HL-60 (cell line): ENCODE measurements around the gene SHISA2.

Experiments used
- CTCF ChIP-seq: IDR thresholded peaks from one replicate; pipeline ENCODE4 v1.5.1; 2011; ENCODE audit warnings: low read length, control low read depth, inconsistent platforms; ENCODE audit not compliant: insufficient read depth
- POLR2AphosphoS5 ChIP-seq: IDR thresholded peaks from 2 replicates; pipeline ENCODE4 v1.6.1; 2012; ENCODE audit warnings: low read depth
- TF ChIP-seq, protein P1 (sequence below): IDR thresholded peaks from 2 replicates; pipeline ENCODE4 v1.6.1; 2012; ENCODE audit warnings: low read depth; ENCODE audit not compliant: insufficient replicate concordance

- TF ChIP-seq CTCF (no peak), POLR2AphosphoS5 (no peak)
- TF ChIP-seq, protein P1, sequence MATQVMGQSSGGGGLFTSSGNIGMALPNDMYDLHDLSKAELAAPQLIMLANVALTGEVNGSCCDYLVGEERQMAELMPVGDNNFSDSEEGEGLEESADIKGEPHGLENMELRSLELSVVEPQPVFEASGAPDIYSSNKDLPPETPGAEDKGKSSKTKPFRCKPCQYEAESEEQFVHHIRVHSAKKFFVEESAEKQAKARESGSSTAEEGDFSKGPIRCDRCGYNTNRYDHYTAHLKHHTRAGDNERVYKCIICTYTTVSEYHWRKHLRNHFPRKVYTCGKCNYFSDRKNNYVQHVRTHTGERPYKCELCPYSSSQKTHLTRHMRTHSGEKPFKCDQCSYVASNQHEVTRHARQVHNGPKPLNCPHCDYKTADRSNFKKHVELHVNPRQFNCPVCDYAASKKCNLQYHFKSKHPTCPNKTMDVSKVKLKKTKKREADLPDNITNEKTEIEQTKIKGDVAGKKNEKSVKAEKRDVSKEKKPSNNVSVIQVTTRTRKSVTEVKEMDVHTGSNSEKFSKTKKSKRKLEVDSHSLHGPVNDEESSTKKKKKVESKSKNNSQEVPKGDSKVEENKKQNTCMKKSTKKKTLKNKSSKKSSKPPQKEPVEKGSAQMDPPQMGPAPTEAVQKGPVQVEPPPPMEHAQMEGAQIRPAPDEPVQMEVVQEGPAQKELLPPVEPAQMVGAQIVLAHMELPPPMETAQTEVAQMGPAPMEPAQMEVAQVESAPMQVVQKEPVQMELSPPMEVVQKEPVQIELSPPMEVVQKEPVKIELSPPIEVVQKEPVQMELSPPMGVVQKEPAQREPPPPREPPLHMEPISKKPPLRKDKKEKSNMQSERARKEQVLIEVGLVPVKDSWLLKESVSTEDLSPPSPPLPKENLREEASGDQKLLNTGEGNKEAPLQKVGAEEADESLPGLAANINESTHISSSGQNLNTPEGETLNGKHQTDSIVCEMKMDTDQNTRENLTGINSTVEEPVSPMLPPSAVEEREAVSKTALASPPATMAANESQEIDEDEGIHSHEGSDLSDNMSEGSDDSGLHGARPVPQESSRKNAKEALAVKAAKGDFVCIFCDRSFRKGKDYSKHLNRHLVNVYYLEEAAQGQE: no peak
Measured at GRCh38 chr13:26036383-26036782, 15.4 kb downstream of the SHISA2 start.
